BE2C (cell line): ENCODE data around the gene HENMT1.
"Not testable (repeated sequence)": the region's sequence is repeated elsewhere in the genome, so short reads cannot be mapped to it uniquely, and the experiment has no call there.

ENCODE experiments used
- DNase-seq: peaks from one replicate; pipeline ENCODE4 v3.0.0-alpha.2; 2020
- H3K27me3 ChIP-seq: fragments of 250-450 bp; sonication (Bioruptor Pico); 2 replicates; pipeline ENCODE4 v1.5.1; 2020; ENCODE audit warnings: mild to moderate bottlenecking
- H3K36me3 ChIP-seq: fragments of 250-450 bp; sonication (Bioruptor Pico); 2 replicates; pipeline ENCODE4 v1.5.1; 2020; ENCODE audit warnings: mild to moderate bottlenecking
- H3K4me1 ChIP-seq: fragments of 250-450 bp; sonication (Bioruptor Pico); 2 replicates; pipeline ENCODE4 v1.5.1; 2020
- H3K4me3 ChIP-seq: 2 replicates; pipeline ENCODE4 v1.5.1; 2011; ENCODE audit warnings: low read depth, low read length
- H3K9me3 ChIP-seq: fragments of 250-450 bp; sonication (Bioruptor Pico); 2 replicates; pipeline ENCODE4 v1.5.1; 2020
- CTCF ChIP-seq: IDR thresholded peaks from 2 replicates; pipeline ENCODE4 v1.5.1; 2012; ENCODE audit warnings: mild to moderate bottlenecking, low read depth, low read length

Gene HENMT1

GRCh38 chr1:108691128-108691941 is 30.4 kb upstream of the HENMT1 start:
- Histone ChIP-seq H3K4me1 (no peaks in the 10 kb centered on the region), H3K4me3 (peak overlapping the region; percentile 96), H3K27me3 (no peaks in the 10 kb centered on the region), H3K9me3 (no peaks in the 10 kb centered on the region), H3K36me3 (peaks cover 29% of the 10 kb centered on the region)
- TF ChIP-seq CTCF: no peak
- DNase-seq: peak; percentile 19

GRCh38 chr1:108686614-108687313 is 25.9 kb upstream of the HENMT1 start:
- H3K4me1 ChIP-seq: no peaks in the 10 kb centered on the region
- TF ChIP-seq CTCF: no peak
- H3K36me3 ChIP-seq: no peaks in the 10 kb centered on the region
- DNase-seq: no peak
- H3K9me3 ChIP-seq: no peaks in the 10 kb centered on the region
- H3K4me3 ChIP-seq: no peak overlapping the region
- H3K27me3 ChIP-seq: no peaks in the 10 kb centered on the region

GRCh38 chr1:108685529-108685928 is 24.6 kb upstream of the HENMT1 start:
- Histone ChIP-seq H3K4me3 (no peak overlapping the region), H3K9me3 (no peaks in the 10 kb centered on the region), H3K27me3 (no peaks in the 10 kb centered on the region), H3K36me3 (no peaks in the 10 kb centered on the region), H3K4me1 (no peaks in the 10 kb centered on the region)
- DNase-seq: no peak
- TF ChIP-seq CTCF: no peak

- H3K4me3 ChIP-seq, DNase-seq, H3K9me3 ChIP-seq, H3K27me3 ChIP-seq, H3K36me3 ChIP-seq, H3K4me1 ChIP-seq: not testable (repeated sequence)
These were observed 20.8 kb upstream of the HENMT1 start for GRCh38 chr1:108681701-108682100.

GRCh38 chr1:108679586-108680213 is 18.8 kb upstream of the HENMT1 start:
- Histone ChIP-seq H3K9me3 (no peaks in the 10 kb centered on the region; the same call in 1 of the 2 replicates), H3K4me3 (no peak overlapping the region), H3K4me1 (no peaks in the 10 kb centered on the region), H3K27me3 (no peaks in the 10 kb centered on the region), H3K36me3 (no peaks in the 10 kb centered on the region)
- no peak for DNase-seq
- TF ChIP-seq CTCF: no peak

- no peak for DNase-seq
- Histone ChIP-seq H3K9me3 (no peaks in the 10 kb centered on the region; the same call in 1 of the 2 replicates), H3K27me3 (no peaks in the 10 kb centered on the region), H3K4me1 (no peaks in the 10 kb centered on the region), H3K36me3 (no peaks in the 10 kb centered on the region), H3K4me3 (no peak overlapping the region)
- no peak for TF ChIP-seq CTCF
These were observed 17.8 kb upstream of the HENMT1 start for GRCh38 chr1:108678706-108679105.
